Parathyroid adenoma (tissue), 2 donors: ENCODE measurements around the gene NODAL.

ENCODE experiments used
- H2AFZ ChIP-seq: fragments of 300-600 bp; sonication (generic); one replicate; pipeline ENCODE4 v1.7.0; 2017; ENCODE audit warnings: antibody characterized with exemption, mild to moderate bottlenecking
- H3K27ac ChIP-seq: fragments of 300-600 bp; sonication (generic); one replicate; pipeline ENCODE4 v1.7.0; 2017
- H3K27me3 ChIP-seq: fragments of 300-600 bp; sonication (generic); one replicate; pipeline ENCODE4 v1.7.0; 2017; ENCODE audit warnings: low read length; ENCODE audit not compliant: control insufficient read depth, insufficient read depth
- H3K36me3 ChIP-seq: fragments of 300-600 bp; sonication (generic); one replicate; pipeline ENCODE4 v1.7.0; 2017; ENCODE audit warnings: low read length; ENCODE audit not compliant: control insufficient read depth, insufficient read depth
- H3K4me1 ChIP-seq: fragments of 300-600 bp; sonication (generic); one replicate; pipeline ENCODE4 v1.7.0; 2017; ENCODE audit warnings: control low read depth
- H3K4me2 ChIP-seq: fragments of 300-600 bp; sonication (generic); one replicate; pipeline ENCODE4 v1.7.0; 2017; ENCODE audit warnings: low read length
- H3K4me3 ChIP-seq: fragments of 300-600 bp; sonication (generic); one replicate; pipeline ENCODE4 v1.7.0; 2017; ENCODE audit warnings: low read depth, low read length
- H3K79me2 ChIP-seq: fragments of 300-600 bp; sonication (generic); one replicate; pipeline ENCODE4 v1.7.0; 2017; ENCODE audit warnings: control low read depth
- H3K9ac ChIP-seq: fragments of 300-600 bp; sonication (generic); one replicate; pipeline ENCODE4 v1.7.0; 2017; ENCODE audit warnings: mild to moderate bottlenecking
- H3K9me3 ChIP-seq: fragments of 300-600 bp; sonication (generic); one replicate; pipeline ENCODE4 v1.7.0; 2017; ENCODE audit warnings: low read length; ENCODE audit not compliant: control insufficient read depth
- TF ChIP-seq, protein P1 (sequence below): fragments of 300-600 bp; sonication (generic); IDR thresholded peaks from one replicate; pipeline ENCODE4 v1.7.0; 2017; ENCODE audit warnings: antibody characterized with exemption, mild to moderate bottlenecking
- donor health status: primary hyperparathyroidism.

The NODAL gene

GRCh38 chr10:70442332-70442988 is 979 bp upstream of the NODAL start:
- Histone ChIP-seq H2AFZ (no peak overlapping the region), H3K27me3 (no peaks in the 10 kb centered on the region), H3K4me3 (no peak overlapping the region), H3K9me3 (no peaks in the 10 kb centered on the region), H3K36me3 (no peaks in the 10 kb centered on the region), H3K4me2 (no peak overlapping the region), H3K27ac (no peak overlapping the region), H3K9ac (no peak overlapping the region), H3K79me2 (no peaks in the 10 kb centered on the region), H3K4me1 (peaks cover 6% of the 10 kb centered on the region)
- TF ChIP-seq, protein P1, sequence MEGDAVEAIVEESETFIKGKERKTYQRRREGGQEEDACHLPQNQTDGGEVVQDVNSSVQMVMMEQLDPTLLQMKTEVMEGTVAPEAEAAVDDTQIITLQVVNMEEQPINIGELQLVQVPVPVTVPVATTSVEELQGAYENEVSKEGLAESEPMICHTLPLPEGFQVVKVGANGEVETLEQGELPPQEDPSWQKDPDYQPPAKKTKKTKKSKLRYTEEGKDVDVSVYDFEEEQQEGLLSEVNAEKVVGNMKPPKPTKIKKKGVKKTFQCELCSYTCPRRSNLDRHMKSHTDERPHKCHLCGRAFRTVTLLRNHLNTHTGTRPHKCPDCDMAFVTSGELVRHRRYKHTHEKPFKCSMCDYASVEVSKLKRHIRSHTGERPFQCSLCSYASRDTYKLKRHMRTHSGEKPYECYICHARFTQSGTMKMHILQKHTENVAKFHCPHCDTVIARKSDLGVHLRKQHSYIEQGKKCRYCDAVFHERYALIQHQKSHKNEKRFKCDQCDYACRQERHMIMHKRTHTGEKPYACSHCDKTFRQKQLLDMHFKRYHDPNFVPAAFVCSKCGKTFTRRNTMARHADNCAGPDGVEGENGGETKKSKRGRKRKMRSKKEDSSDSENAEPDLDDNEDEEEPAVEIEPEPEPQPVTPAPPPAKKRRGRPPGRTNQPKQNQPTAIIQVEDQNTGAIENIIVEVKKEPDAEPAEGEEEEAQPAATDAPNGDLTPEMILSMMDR, result no peak

DNA sequence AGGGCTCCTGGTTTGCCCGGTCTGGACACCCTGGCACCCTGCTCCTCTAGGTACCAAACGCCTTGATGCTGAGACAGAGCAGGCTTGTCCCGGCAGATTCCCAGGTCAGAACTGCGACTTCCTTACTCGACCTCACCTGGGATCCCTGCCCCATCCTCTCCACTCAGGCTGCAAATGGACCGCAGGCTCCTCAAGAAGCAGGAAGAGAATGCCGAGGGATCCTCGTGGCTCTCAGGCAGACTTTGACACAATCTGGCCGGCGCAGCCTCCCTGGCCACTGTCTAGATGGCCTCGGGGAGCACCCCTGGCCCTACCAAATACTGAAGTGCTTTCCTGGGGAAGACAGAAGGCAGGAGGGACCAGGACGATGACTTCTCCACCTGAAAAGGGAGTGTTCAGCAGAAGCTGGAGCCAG is 421 bp upstream of the NODAL start:
- Histone ChIP-seq H3K9me3 (no peaks in the 10 kb centered on the region), H3K27me3 (no peaks in the 10 kb centered on the region), H2AFZ (no peak overlapping the region), H3K9ac (no peak overlapping the region), H3K4me3 (no peak overlapping the region), H3K36me3 (no peaks in the 10 kb centered on the region), H3K4me1 (peaks cover 6% of the 10 kb centered on the region), H3K27ac (no peak overlapping the region), H3K4me2 (no peak overlapping the region), H3K79me2 (no peaks in the 10 kb centered on the region)
- TF ChIP-seq, protein P1, result no peak

DNA sequence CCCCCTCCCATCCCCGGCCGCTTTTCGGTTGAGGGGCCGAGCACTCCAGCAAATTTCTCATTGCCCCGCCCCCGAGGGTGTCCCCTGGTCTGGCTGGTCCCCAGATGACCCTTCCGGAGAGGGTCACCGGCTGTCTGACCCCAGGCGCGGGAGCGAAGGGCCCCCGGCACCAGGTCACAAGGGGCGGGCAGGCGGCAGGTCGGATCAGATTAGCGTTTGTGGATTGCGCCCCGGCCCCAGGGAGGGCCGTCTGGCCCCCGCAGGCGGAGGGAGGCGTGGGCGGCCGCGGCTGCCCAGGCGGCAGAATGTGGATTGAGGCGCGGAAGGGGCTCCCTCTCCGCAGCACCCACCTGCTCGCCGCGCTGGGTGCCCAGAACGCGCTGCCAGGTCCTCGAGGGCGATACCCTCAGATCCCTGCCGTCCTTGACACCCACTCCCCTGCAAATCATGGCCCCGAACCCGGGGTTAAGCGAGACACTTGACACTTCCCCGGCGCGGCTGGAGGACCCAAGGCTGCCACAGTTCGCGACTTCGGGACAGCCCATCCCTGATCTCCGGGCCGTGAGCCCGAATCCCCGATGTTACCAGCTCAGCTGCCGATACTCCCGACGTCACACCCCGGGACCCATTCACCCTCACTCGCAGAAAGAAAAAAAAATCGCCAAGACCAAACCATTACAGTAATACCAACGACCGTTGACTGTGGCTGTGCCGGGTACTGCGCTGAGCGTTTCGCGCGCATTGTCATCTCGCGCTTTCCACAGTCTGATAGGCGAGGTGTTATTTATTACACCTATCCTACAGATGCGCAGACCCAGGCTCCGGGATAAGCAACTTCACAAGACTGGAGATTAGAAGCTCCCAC is 953 bp downstream of the NODAL start:
- Histone ChIP-seq H3K4me3 (no peak overlapping the region), H3K4me2 (peak overlapping the region; percentile 28), H3K4me1 (peaks cover 6% of the 10 kb centered on the region), H3K27me3 (no peaks in the 10 kb centered on the region), H3K27ac (no peak overlapping the region), H3K9me3 (no peaks in the 10 kb centered on the region), H3K9ac (no peak overlapping the region), H3K79me2 (no peaks in the 10 kb centered on the region), H2AFZ (peak overlapping the region; percentile 39), H3K36me3 (no peaks in the 10 kb centered on the region)
- TF ChIP-seq, protein P1, result no peak

GRCh38 chr10:70437721-70438120 is 3.8 kb downstream of the NODAL start:
- H2AFZ ChIP-seq, result no peak overlapping the region
- no peak overlapping the region for H3K9ac ChIP-seq
- no peaks in the 10 kb centered on the region for H3K79me2 ChIP-seq
- no peak overlapping the region for H3K4me2 ChIP-seq
- no peak overlapping the region for H3K27ac ChIP-seq
- no peaks in the 10 kb centered on the region for H3K36me3 ChIP-seq
- H3K4me3 ChIP-seq, result no peak overlapping the region
- TF ChIP-seq, protein P1, result no peak
- no peaks in the 10 kb centered on the region for H3K27me3 ChIP-seq
- H3K4me1 ChIP-seq, result peaks cover 6% of the 10 kb centered on the region
- no peaks in the 10 kb centered on the region for H3K9me3 ChIP-seq
